ENCODE data around the gene KHNYN.

KHNYN gene

GRCh38 chr14:24401810-24402702, 27.7 kb upstream of the KHNYN start:
- no peak for DNase-seq

GRCh38 chr14:24403294-24403998, 26.3 kb upstream of the KHNYN start:
- DNase-seq: no peak

GRCh38 chr14:24404814-24405213, 24.9 kb upstream of the KHNYN start:
- DNase-seq: no peak

GRCh38 chr14:24406416-24406815, 23.3 kb upstream of the KHNYN start:
- no peak for DNase-seq

- no peak for DNase-seq
These were observed 22.0 kb upstream of the KHNYN start for GRCh38 chr14:24407608-24408325.

- DNase-seq: no peak
These were observed 21.0 kb upstream of the KHNYN start for GRCh38 chr14:24408764-24409163.

- DNase-seq: no peak
These were observed 20.6 kb upstream of the KHNYN start for GRCh38 chr14:24409192-24409591.

- DNase-seq: no peak
These were observed 19.8 kb upstream of the KHNYN start for GRCh38 chr14:24409956-24410355.

GRCh38 chr14:24411443-24412389, 18.0 kb upstream of the KHNYN start:
- peak; percentile 15 for DNase-seq

- DNase-seq: no peak
These were observed 15.7 kb upstream of the KHNYN start for GRCh38 chr14:24414077-24414476.

- no peak for DNase-seq
These were observed 14.9 kb upstream of the KHNYN start for GRCh38 chr14:24414732-24415420.

- no peak for DNase-seq
These were observed 14.1 kb upstream of the KHNYN start for GRCh38 chr14:24415421-24416253.

- no peak for DNase-seq
These were observed 13.4 kb upstream of the KHNYN start for GRCh38 chr14:24416254-24416931.

- no peak for DNase-seq
These were observed 12.7 kb upstream of the KHNYN start for GRCh38 chr14:24416932-24417619.

GRCh38 chr14:24417832-24418491, 11.8 kb upstream of the KHNYN start:
- DNase-seq: no peak

- no peak for DNase-seq
These were observed 11.3 kb upstream of the KHNYN start for GRCh38 chr14:24418492-24418873.

- no peak for DNase-seq
These were observed 7.5 kb upstream of the KHNYN start for GRCh38 chr14:24422261-24422660.

GRCh38 chr14:24422694-24423601, 6.8 kb upstream of the KHNYN start:
- DNase-seq: no peak
